Inflammatory macrophage treated with lipopolysaccharide for 4 hours (primary cell): ENCODE results near the gene APIP.

Source experiments
- DNase-seq: peaks from one replicate; pipeline ENCODE4 v3.0.0-alpha.2; 2020

APIP gene

GRCh38 chr11:34916015-34916842 lies at the start of gene APIP, which contains the start of gene PDHX:
TSS of gene APIP (minus strand) at chr11:34916379. CDS start at chr11:34916284, 95 bp downstream.
TSS of gene PDHX (plus strand) at chr11:34916618. CDS start at chr11:34916656, 38 bp downstream.
- peak; percentile 99 for DNase-seq

GRCh38 chr11:34964610-34965331 lies 48.6 kb upstream of the APIP start:
- DNase-seq: no peak

GRCh38 chr11:34963351-34963750 lies 47.2 kb upstream of the APIP start:
- DNase-seq: no peak

- no peak for DNase-seq
These were observed 45.9 kb upstream of the APIP start for GRCh38 chr11:34962034-34962433.

- DNase-seq: no peak
These were observed 44.1 kb upstream of the APIP start for GRCh38 chr11:34960277-34960676.

GRCh38 chr11:34959770-34960169 lies 43.6 kb upstream of the APIP start:
- no peak for DNase-seq

GRCh38 chr11:34957606-34958005 lies 41.4 kb upstream of the APIP start:
- DNase-seq: no peak

- peak; percentile 61 for DNase-seq
These were observed 41.0 kb upstream of the APIP start for GRCh38 chr11:34957206-34957605.

- no peak for DNase-seq
These were observed 37.8 kb upstream of the APIP start for GRCh38 chr11:34953955-34954354.

- no peak for DNase-seq
These were observed 32.5 kb upstream of the APIP start for GRCh38 chr11:34948696-34949095.

- no peak for DNase-seq
These were observed 28.5 kb upstream of the APIP start for GRCh38 chr11:34944692-34945091.

GRCh38 chr11:34941688-34942087 lies 25.5 kb upstream of the APIP start:
- no peak for DNase-seq

- DNase-seq: no peak
These were observed 24.0 kb upstream of the APIP start for GRCh38 chr11:34940026-34940677.

GRCh38 chr11:34938611-34939010 lies 22.4 kb upstream of the APIP start:
- DNase-seq: no peak

- no peak for DNase-seq
These were observed 20.9 kb upstream of the APIP start for GRCh38 chr11:34936945-34937629.

GRCh38 chr11:34929794-34930763 lies 13.9 kb upstream of the APIP start:
- no peak for DNase-seq

- DNase-seq: no peak
These were observed 12.9 kb upstream of the APIP start for GRCh38 chr11:34928960-34929680.

GRCh38 chr11:34928268-34928959 lies 12.2 kb upstream of the APIP start:
- DNase-seq: no peak

GRCh38 chr11:34926831-34927132 lies 10.6 kb upstream of the APIP start:
- DNase-seq: peak; percentile 75

- DNase-seq: peak; percentile 66
These were observed 10.1 kb upstream of the APIP start for GRCh38 chr11:34926101-34926830.
